GM23338 (cell line): ENCODE measurements around the gene SMIM21. TPM values are rescaled to one million over a fixed set of nuclear protein-coding genes. Genes with fewer than 3 reads are reported as not detected.

Source experiments
- ATAC-seq: fragments of 200-7000 bp; cut with Tn5 transposase; 3 replicates; pipeline ENCODE4 v1.9.1; 2020
- DNase-seq: peaks from one replicate; pipeline ENCODE4 v3.0.0-alpha.2; 2015; ENCODE audit warnings: low spot score
- H2AFZ ChIP-seq: fragments of 200-600 bp; sonication (generic); 2 replicates; pipeline ENCODE4 v1.8.0; 2016; ENCODE audit warnings: antibody characterized with exemption, mild to moderate bottlenecking, moderate library complexity
- H3F3A ChIP-seq: fragments of 200-600 bp; sonication (generic); replicated peaks from 2 replicates; pipeline ENCODE4 v1.8.0; 2017; ENCODE audit warnings: antibody characterized with exemption, mixed run types, low read depth
- H3K27ac ChIP-seq: fragments of 200-600 bp; sonication (generic); 2 replicates; pipeline ENCODE4 v1.6.1; 2016; ENCODE audit warnings: low read depth
- H3K27me3 ChIP-seq: fragments of 200-600 bp; sonication (generic); 2 replicates; pipeline ENCODE4 v1.8.0; 2016; ENCODE audit warnings: mild to moderate bottlenecking, mixed run types, moderate library complexity; ENCODE audit not compliant: insufficient read depth
- H3K36me3 ChIP-seq: fragments of 200-600 bp; sonication (generic); 2 replicates; pipeline ENCODE4 v1.8.0; 2016; ENCODE audit warnings: mild to moderate bottlenecking; ENCODE audit not compliant: insufficient read depth
- H3K4me1 ChIP-seq: fragments of 200-600 bp; sonication (generic); 2 replicates; pipeline ENCODE4 v1.8.0; 2016; ENCODE audit warnings: mild to moderate bottlenecking, moderate library complexity; ENCODE audit not compliant: insufficient read depth
- H3K4me2 ChIP-seq: fragments of 200-600 bp; sonication (generic); 2 replicates; pipeline ENCODE4 v1.7.1; 2017; ENCODE audit warnings: mixed run types
- H3K4me3 ChIP-seq: fragments of 200-600 bp; sonication (generic); 2 replicates; pipeline ENCODE4 v1.6.1; 2016; ENCODE audit warnings: mixed run types
- H3K79me2 ChIP-seq: fragments of 200-600 bp; sonication (generic); replicated peaks from 2 replicates; pipeline ENCODE4 v1.8.0; 2017; ENCODE audit warnings: mild to moderate bottlenecking; ENCODE audit not compliant: insufficient read depth
- H3K9me2 ChIP-seq: fragments of 200-600 bp; sonication (generic); 2 replicates; pipeline ENCODE4 v1.8.0; 2017; ENCODE audit not compliant: insufficient read depth
- H4K20me1 ChIP-seq: fragments of 200-600 bp; sonication (generic); replicated peaks from 2 replicates; pipeline ENCODE4 v1.8.0; 2017; ENCODE audit warnings: mild to moderate bottlenecking; ENCODE audit not compliant: insufficient read depth
- H3K27ac Mint-ChIP-seq: 2 replicates; pipeline ENCODE4 v1.8.0; 2020; ENCODE audit warnings: inconsistent platforms, mild to moderate bottlenecking, moderate library complexity, mixed read lengths
- H3K27me3 Mint-ChIP-seq: 3 replicates; pipeline ENCODE4 v1.8.0; 2022; ENCODE audit warnings: low read depth, mild to moderate bottlenecking, moderate library complexity, mixed read lengths, inconsistent platforms; ENCODE audit not compliant: insufficient read depth, poor library complexity
- H3K36me3 Mint-ChIP-seq: 3 replicates; pipeline ENCODE4 v1.8.0; 2021; ENCODE audit warnings: low read depth, mild to moderate bottlenecking, inconsistent platforms, moderate library complexity, mixed read lengths
- H3K4me1 Mint-ChIP-seq: 3 replicates; pipeline ENCODE4 v1.8.0; 2020; ENCODE audit warnings: mild to moderate bottlenecking, inconsistent platforms, mixed read lengths
- H3K4me3 Mint-ChIP-seq: 3 replicates; pipeline ENCODE4 v1.8.0; 2021; ENCODE audit warnings: moderate library complexity, mild to moderate bottlenecking, inconsistent platforms, mixed read lengths
- H3K9me3 Mint-ChIP-seq: 3 replicates; pipeline ENCODE4 v1.8.0; 2020; ENCODE audit warnings: moderate library complexity, mild to moderate bottlenecking, inconsistent platforms, mixed read lengths
- CREB1 ChIP-seq: fragments of 250-450 bp; sonication (Bioruptor Pico); IDR thresholded peaks from 2 replicates; pipeline ENCODE4 v1.5.0; 2020; ENCODE audit warnings: low read depth, mild to moderate bottlenecking, moderate library complexity
- CTCF ChIP-seq, 2 experiments: fragments of 200-600 bp in 1 of 2; sonication (generic) in 1 of 2; conservative IDR thresholded peaks; 2 replicates each; pipeline versions ENCODE4 v1.5.1 to v1.6.1; 2016 to 2017; ENCODE audit warnings: antibody characterized with exemption in 2 of 2, low read depth in 2 of 2, mild to moderate bottlenecking in 2 of 2, moderate library complexity in 1 of 2
- ETS1 ChIP-seq: IDR thresholded peaks from 2 replicates; pipeline ENCODE4 v1.6.1; 2016; ENCODE audit warnings: antibody characterized with exemption
- EZH2 ChIP-seq: fragments of 200-600 bp; sonication (generic); IDR thresholded peaks from one replicate; pipeline ENCODE4 v1.8.0; 2017; ENCODE audit warnings: antibody characterized with exemption, mild to moderate bottlenecking, low read depth; ENCODE audit not compliant: unreplicated experiment
- EZH2phosphoT487 ChIP-seq: fragments of 200-600 bp; sonication (generic); IDR thresholded peaks from one replicate; pipeline ENCODE4 v1.8.1; 2018; ENCODE audit warnings: antibody characterized with exemption; ENCODE audit not compliant: unreplicated experiment
- JUNB ChIP-seq: IDR thresholded peaks from one replicate; pipeline ENCODE4 v1.6.1; 2016; ENCODE audit warnings: antibody characterized with exemption; ENCODE audit not compliant: unreplicated experiment
- NANOG ChIP-seq: IDR thresholded peaks from 2 replicates; pipeline ENCODE4 v1.6.1; 2016; ENCODE audit warnings: antibody characterized with exemption, borderline replicate concordance
- POLR2AphosphoS5 ChIP-seq: IDR thresholded peaks from 2 replicates; pipeline ENCODE4 v1.6.1; 2016; ENCODE audit warnings: antibody characterized with exemption, low read depth
- STAT1 ChIP-seq: IDR thresholded peaks from one replicate; pipeline ENCODE4 v1.6.1; 2016; ENCODE audit warnings: antibody characterized with exemption; ENCODE audit not compliant: unreplicated experiment
- ZNF114 ChIP-seq: fragments of 250-450 bp; sonication (Bioruptor Pico); IDR thresholded peaks from 2 replicates; pipeline ENCODE4 v1.5.0; 2020; ENCODE audit warnings: mild to moderate bottlenecking, moderate library complexity
- ZNF331 ChIP-seq: fragments of 250-450 bp; sonication (Bioruptor Pico); IDR thresholded peaks from 2 replicates; pipeline ENCODE4 v1.5.0; 2020; ENCODE audit warnings: low read depth, mild to moderate bottlenecking, moderate library complexity
- ZNF462 ChIP-seq: fragments of 250-450 bp; sonication (Bioruptor Pico); IDR thresholded peaks from 2 replicates; pipeline ENCODE4 v1.5.0; 2020; ENCODE audit warnings: mild to moderate bottlenecking, moderate library complexity
- polyA plus RNA-seq: library from polyadenylated mRNA; unstranded; fragments of >200 nt; fragmentation: Nextera tagmentation; extraction: Ambion mirVana; gene quantifications from 2 replicates; pipeline ENCODE4 v1.2.1, GENCODE V29; 2016
- total RNA-seq: library from RNA; depleted of rRNA; stranded (reverse); fragments of >200 nt; shearing (Covaris generic); gene quantifications from 2 replicates; pipeline ENCODE4 v1.2.3, GENCODE V29; 2014
- TF ChIP-seq, protein P1 (sequence below): IDR thresholded peaks from one replicate; pipeline ENCODE4 v1.6.1; 2018; ENCODE audit warnings: antibody characterized with exemption; ENCODE audit not compliant: unreplicated experiment

SMIM21 gene
- total and polyA plus RNA-seq, 2 experiments from 2014 or later = not detected

GRCh38 chr18:75400366-75400765, 27.1 kb downstream of the SMIM21 start:
- no peak for DNase-seq
- no peaks in the 10 kb centered on the region for H3K27me3 ChIP-seq
- no peaks in the 10 kb centered on the region for H3K9me3 Mint-ChIP-seq
- no peak overlapping the region for H3K27ac ChIP-seq
- no peak for ATAC-seq
- H3K4me3 Mint-ChIP-seq = no peak overlapping the region
- H2AFZ ChIP-seq = no peak overlapping the region
- H3K4me1 ChIP-seq = no peaks in the 10 kb centered on the region
- H3K79me2 ChIP-seq = no peaks in the 10 kb centered on the region
- H3K36me3 ChIP-seq = no peaks in the 10 kb centered on the region
- H3K27me3 Mint-ChIP-seq = no peaks in the 10 kb centered on the region
- no peak overlapping the region for H3K4me2 ChIP-seq
- no peaks in the 10 kb centered on the region for H3K9me2 ChIP-seq
- H3K4me3 ChIP-seq = no peak overlapping the region
- peaks cover 5% of the 10 kb centered on the region; the same call in 2 of the 3 replicates for H3K4me1 Mint-ChIP-seq
- H3F3A ChIP-seq = no peaks in the 10 kb centered on the region
- no peaks in the 10 kb centered on the region for H4K20me1 ChIP-seq
- TF ChIP-seq EZH2phosphoT487 (no peak), STAT1 (no peak), CTCF (conservative IDR thresholded peaks at IDR 0.05; ENCODE audit: low read depth in 2 of 2) (no peak), ZNF462 (no peak), ZNF114 (CRISPR knock-in tag) (no peak), CREB1 (CRISPR knock-in tag) (no peak), EZH2 (no peak), POLR2AphosphoS5 (no peak), JUNB (no peak), ZNF331 (CRISPR knock-in tag) (no peak), NANOG (no peak), ETS1 (no peak)
- TF ChIP-seq, protein P1, sequence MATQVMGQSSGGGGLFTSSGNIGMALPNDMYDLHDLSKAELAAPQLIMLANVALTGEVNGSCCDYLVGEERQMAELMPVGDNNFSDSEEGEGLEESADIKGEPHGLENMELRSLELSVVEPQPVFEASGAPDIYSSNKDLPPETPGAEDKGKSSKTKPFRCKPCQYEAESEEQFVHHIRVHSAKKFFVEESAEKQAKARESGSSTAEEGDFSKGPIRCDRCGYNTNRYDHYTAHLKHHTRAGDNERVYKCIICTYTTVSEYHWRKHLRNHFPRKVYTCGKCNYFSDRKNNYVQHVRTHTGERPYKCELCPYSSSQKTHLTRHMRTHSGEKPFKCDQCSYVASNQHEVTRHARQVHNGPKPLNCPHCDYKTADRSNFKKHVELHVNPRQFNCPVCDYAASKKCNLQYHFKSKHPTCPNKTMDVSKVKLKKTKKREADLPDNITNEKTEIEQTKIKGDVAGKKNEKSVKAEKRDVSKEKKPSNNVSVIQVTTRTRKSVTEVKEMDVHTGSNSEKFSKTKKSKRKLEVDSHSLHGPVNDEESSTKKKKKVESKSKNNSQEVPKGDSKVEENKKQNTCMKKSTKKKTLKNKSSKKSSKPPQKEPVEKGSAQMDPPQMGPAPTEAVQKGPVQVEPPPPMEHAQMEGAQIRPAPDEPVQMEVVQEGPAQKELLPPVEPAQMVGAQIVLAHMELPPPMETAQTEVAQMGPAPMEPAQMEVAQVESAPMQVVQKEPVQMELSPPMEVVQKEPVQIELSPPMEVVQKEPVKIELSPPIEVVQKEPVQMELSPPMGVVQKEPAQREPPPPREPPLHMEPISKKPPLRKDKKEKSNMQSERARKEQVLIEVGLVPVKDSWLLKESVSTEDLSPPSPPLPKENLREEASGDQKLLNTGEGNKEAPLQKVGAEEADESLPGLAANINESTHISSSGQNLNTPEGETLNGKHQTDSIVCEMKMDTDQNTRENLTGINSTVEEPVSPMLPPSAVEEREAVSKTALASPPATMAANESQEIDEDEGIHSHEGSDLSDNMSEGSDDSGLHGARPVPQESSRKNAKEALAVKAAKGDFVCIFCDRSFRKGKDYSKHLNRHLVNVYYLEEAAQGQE = no peak
- no peak overlapping the region for H3K27ac Mint-ChIP-seq
- no peaks in the 10 kb centered on the region for H3K36me3 Mint-ChIP-seq
